ENCODE data around the gene CLEC16A.
"Not testable (repeated sequence)": the region's sequence is repeated elsewhere in the genome, so short reads cannot be mapped to it uniquely, and the experiment has no call there.

Gene CLEC16A

GRCh38 chr16:10944249-10945064 is at the start of gene CLEC16A:
TSS of gene CLEC16A (plus strand) at chr16:10944564. CDS start at chr16:10944718, 154 bp downstream.
- peak; percentile 93 to 95 (median 95) for DNase-seq

- DNase-seq = no peak
Measured at GRCh38 chr16:10895053-10895946, 49.1 kb upstream of the CLEC16A start.

GRCh38 chr16:10896165-10896564 is 48.2 kb upstream of the CLEC16A start:
- no peak for DNase-seq

GRCh38 chr16:10896723-10897122 is 47.6 kb upstream of the CLEC16A start:
- no peak for DNase-seq

- DNase-seq = no peak
Measured at GRCh38 chr16:10897134-10897533, 47.2 kb upstream of the CLEC16A start.

GRCh38 chr16:10902999-10903398 is 41.4 kb upstream of the CLEC16A start:
- DNase-seq = no peak

- DNase-seq = no peak
Measured at GRCh38 chr16:10906482-10906881, 37.9 kb upstream of the CLEC16A start.

GRCh38 chr16:10906914-10907756 is 37.2 kb upstream of the CLEC16A start:
- no peak for DNase-seq

- no peak for DNase-seq
Measured at GRCh38 chr16:10907757-10908045, 36.7 kb upstream of the CLEC16A start.

- no peak for DNase-seq
Measured at GRCh38 chr16:10911267-10911666, 33.1 kb upstream of the CLEC16A start.

GRCh38 chr16:10916534-10916933 is 27.8 kb upstream of the CLEC16A start:
- no peak for DNase-seq

GRCh38 chr16:10918294-10919002 is 25.9 kb upstream of the CLEC16A start:
- DNase-seq = peak; percentile 46 to 85 (median 79)

GRCh38 chr16:10919003-10919351 is 25.4 kb upstream of the CLEC16A start:
- no peak for DNase-seq

- DNase-seq = peak in 1 of 3 experiments; percentile 3
Measured at GRCh38 chr16:10920726-10921427, 23.5 kb upstream of the CLEC16A start.

- no peak for DNase-seq
Measured at GRCh38 chr16:10921536-10922327, 22.6 kb upstream of the CLEC16A start.

- no peak for DNase-seq
Measured at GRCh38 chr16:10922328-10923145, 21.8 kb upstream of the CLEC16A start.

- no peak for DNase-seq
Measured at GRCh38 chr16:10923146-10923649, 21.2 kb upstream of the CLEC16A start.

- DNase-seq = no peak
Measured at GRCh38 chr16:10923650-10924214, 20.6 kb upstream of the CLEC16A start.

GRCh38 chr16:10925285-10925684 is 19.1 kb upstream of the CLEC16A start:
- not testable (repeated sequence) for DNase-seq
